B cell (primary cell): Measurements from ENCODE around the gene GPR85. TPM values are rescaled to one million over a fixed set of nuclear protein-coding genes. Genes with fewer than 3 reads are reported as not detected.

ENCODE experiments used
- ATAC-seq: fragments of 200-7000 bp; cut with Tn5 transposase; one replicate; pipeline ENCODE4 v1.10.0; 2021; ENCODE audit warnings: low read depth, mild to moderate bottlenecking, moderate number of reproducible peaks, moderate library complexity
- CTCF ChIA-PET: fragments of 350-600 bp; sonication (Branson Sonifier 250); formaldehyde crosslinking; loops from one replicate; lab custom pipeline; 2021; ENCODE audit warnings: antibody characterized with exemption, inconsistent platforms; lab: Charles Lee
- POLR2A ChIA-PET: fragments of 350-600 bp; sonication (Branson Sonifier 250); formaldehyde crosslinking; loops from one replicate; lab custom pipeline; 2021; ENCODE audit warnings: antibody characterized with exemption; lab: Charles Lee
- DNase-seq: peaks from one replicate; pipeline ENCODE4 v3.0.0; 2013
- H2AFZ ChIP-seq: 2 replicates; pipeline ENCODE4 v1.6.1; 2012; ENCODE audit warnings: mild to moderate bottlenecking, low read depth, low read length; ENCODE audit not compliant: insufficient read depth, poor library complexity, severe bottlenecking
- H3K27ac ChIP-seq, 2 donors: 1 replicate in 1 of 2; 2 replicates in 1 of 2; pipeline ENCODE4 v1.5.1; 2012 to 2013; ENCODE audit warnings: low read length in 2 of 2, mild to moderate bottlenecking in 2 of 2, moderate library complexity in 1 of 2
- H3K27me3 ChIP-seq, 4 experiments: fragments of 200-600 bp in 1 of 4; sonication (generic) in 1 of 4; replicated peaks in 1 of 4; 1 replicate in 2 of 4; 2 replicates in 2 of 4; pipeline versions ENCODE4 v1.6.1 to v1.7.0; 2013 to 2016; ENCODE audit warnings: low read length in 3 of 4, mild to moderate bottlenecking in 2 of 4, mixed read lengths in 1 of 4, moderate library complexity in 1 of 4; ENCODE audit not compliant: insufficient read depth in 4 of 4, control insufficient read depth in 3 of 4; ENCODE audit errors: control extremely low read depth in 1 of 4
- H3K36me3 ChIP-seq, 2 experiments: replicated peaks in 1 of 2; 1 replicate in 1 of 2; 2 replicates in 1 of 2; pipeline versions ENCODE4 v1.6.1 to v1.7.1; 2013; ENCODE audit warnings: low read length in 1 of 2; ENCODE audit not compliant: insufficient read depth in 2 of 2, control insufficient read depth in 1 of 2; ENCODE audit errors: control extremely low read depth in 1 of 2, extremely low read depth in 1 of 2
- H3K4me1 ChIP-seq, 2 donors: fragments of 200-600 bp in 1 of 2; sonication (generic) in 1 of 2; 1 replicate in 1 of 2; 2 replicates in 1 of 2; pipeline versions ENCODE4 v1.5.1 to v1.6.1; 2013 to 2017; ENCODE audit warnings: low read length in 2 of 2; ENCODE audit not compliant: control insufficient read depth in 2 of 2, insufficient read depth in 2 of 2
- H3K4me2 ChIP-seq: replicated peaks from 2 replicates; pipeline ENCODE3; 2012; ENCODE audit warnings: mild to moderate bottlenecking, low read depth, low read length; ENCODE audit not compliant: poor library complexity, severe bottlenecking
- H3K4me3 ChIP-seq, 5 experiments: fragments of 200-600 bp in 1 of 5; sonication (generic) in 1 of 5; 1 replicate in 3 of 5; 2 replicates in 2 of 5; pipeline versions ENCODE4 v1.5.1 to v1.7.0; 2011 to 2016; ENCODE audit warnings: low read length in 4 of 5, mild to moderate bottlenecking in 4 of 5, low read depth in 2 of 5, control low read depth in 1 of 5, moderate library complexity in 1 of 5; ENCODE audit not compliant: insufficient read depth in 1 of 5; ENCODE audit errors: control extremely low read depth in 1 of 5, extremely low read depth in 1 of 5
- H3K79me2 ChIP-seq: fragments of 200-600 bp; sonication (generic); one replicate; pipeline ENCODE4 v1.6.0; 2016; ENCODE audit warnings: low read length; ENCODE audit not compliant: control insufficient read depth, insufficient read depth
- H3K9ac ChIP-seq: fragments of 200-600 bp; sonication (generic); 2 replicates; pipeline ENCODE4 v1.6.1; 2017; ENCODE audit warnings: mild to moderate bottlenecking, low read length, moderate library complexity
- H3K9me3 ChIP-seq, 3 donors: one replicate each; pipeline versions ENCODE4 v1.6.1 to v1.7.1; 2013; ENCODE audit warnings: low read length in 2 of 3; ENCODE audit not compliant: control insufficient read depth in 2 of 3, insufficient read depth in 1 of 3; ENCODE audit errors: control extremely low read depth in 1 of 3
- H4K20me1 ChIP-seq: 2 replicates; pipeline ENCODE4 v1.6.0; 2012; ENCODE audit warnings: mild to moderate bottlenecking, low read length; ENCODE audit not compliant: insufficient read depth, control insufficient read depth, poor library complexity, severe bottlenecking
- H3K27ac Mint-ChIP-seq: one replicate; pipeline ENCODE4 v1.8.0; 2021; ENCODE audit warnings: mixed read lengths
- H3K27me3 Mint-ChIP-seq: one replicate; pipeline ENCODE4 v1.8.0; 2021; ENCODE audit warnings: mixed read lengths
- H3K4me1 Mint-ChIP-seq: one replicate; pipeline ENCODE4 v1.8.0; 2021; ENCODE audit warnings: mixed read lengths
- H3K4me3 Mint-ChIP-seq: one replicate; pipeline ENCODE4 v1.8.0; 2021; ENCODE audit warnings: mixed read lengths
- H3K9me3 Mint-ChIP-seq: one replicate; pipeline ENCODE4 v1.8.0; 2022; ENCODE audit warnings: mixed read lengths; ENCODE audit not compliant: insufficient read depth
- CTCF ChIP-seq: fragments of 200-600 bp; IDR thresholded peaks from one replicate; pipeline ENCODE4 v1.8.0; 2022; ENCODE audit warnings: antibody characterized with exemption, mild to moderate bottlenecking
- EZH2 ChIP-seq: IDR thresholded peaks from 2 replicates; pipeline ENCODE4 v1.6.1; 2012; ENCODE audit warnings: borderline replicate concordance, low read depth, mild to moderate bottlenecking, moderate library complexity, low read length; ENCODE audit not compliant: insufficient read depth, poor library complexity, severe bottlenecking
- WGBS: methylation state at CpG from one replicate; pipeline ENCODE4 v1.1.5; 2013; ENCODE audit warnings: missing lambda C conversion rate; ENCODE audit not compliant: insufficient coverage; 5-methylcytosine and 5-hydroxymethylcytosine counted together
- intact Hi-C: fragments of 100-400 bp; cut with micrococcal nuclease; formaldehyde crosslinking; loops from one replicate; pipeline ENCODE4 v1.10.0; 2022
- polyA plus RNA-seq: library from polyadenylated mRNA; depleted of rRNA; stranded (reverse); fragments of >200 nt; gene quantifications from 2 replicates; pipeline ENCODE4 v1.2.3, GENCODE V29; 2012
- total RNA-seq, 2 donors: library from RNA; stranded (reverse); fragments of 120-200 nt in 1 of 2; gene quantifications; 1 replicate in 1 of 2; 2 replicates in 1 of 2; pipeline versions ENCODE4 v1.2.3 to v1.2.4, GENCODE V29; 2013 to 2022

The GPR85 gene
- total and polyA plus RNA-seq, 2 donors (not counting 1 experiment from before 2014, with no cell fraction given): not detected

DNA sequence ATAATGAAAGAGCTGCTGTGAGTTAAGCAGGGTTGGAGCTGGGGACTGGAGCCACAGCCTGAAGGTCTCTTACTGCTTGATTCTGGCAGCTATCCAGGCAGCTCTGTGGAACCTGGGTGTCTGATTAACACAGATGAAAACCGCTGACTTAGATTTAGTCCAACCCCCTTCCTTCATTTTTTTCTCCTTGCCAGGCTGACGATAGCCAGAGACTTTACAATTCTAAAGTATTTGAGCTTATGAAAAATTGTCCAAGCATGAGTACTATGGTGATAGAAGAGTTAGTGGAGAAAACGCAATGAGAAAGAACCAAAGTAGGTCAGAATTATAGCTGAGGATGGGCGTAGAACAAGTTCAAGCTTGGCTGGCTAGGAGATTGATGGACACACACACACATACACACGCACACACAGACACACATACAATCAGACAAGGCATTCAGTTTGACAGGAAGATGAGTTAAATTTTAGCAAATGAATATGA lies 13.5 kb upstream of the GPR85 start:
- Histone ChIP-seq H2AFZ (no peak overlapping the region), H3K4me3 (no peak overlapping the region)

More for the DNA sequence above, 13.5 kb upstream of the GPR85 start:
- DNase-seq: no peak
- H3K27me3 ChIP-seq: peaks cover 0 to 2% (median 0%) of the 10 kb centered on the region in 4 experiments
- no peak overlapping the region for H3K4me2 ChIP-seq
- TF ChIP-seq CTCF (no peak), EZH2 (no peak)
- Mint-ChIP-seq H3K27ac (no peak overlapping the region), H3K4me1 (no peaks in the 10 kb centered on the region), H3K9me3 (no peaks in the 10 kb centered on the region), H3K4me3 (no peak overlapping the region), H3K27me3 (peaks cover 25% of the 10 kb centered on the region)
- no peaks in the 10 kb centered on the region for H4K20me1 ChIP-seq
- no peaks in the 10 kb centered on the region for H3K4me1 ChIP-seq
- POLR2A ChIA-PET: no interaction called here
- peaks cover 0 to 2% (median 0%) of the 10 kb centered on the region in 3 donors for H3K9me3 ChIP-seq
- CTCF ChIA-PET: no interaction called here
- no CpG with 5 or more reads among the region's 5 CpGs for WGBS
- intact Hi-C loops: no loop called here
- no peaks in the 10 kb centered on the region for H3K36me3 ChIP-seq
- H3K79me2 ChIP-seq: no peaks in the 10 kb centered on the region
- ATAC-seq: no peak
- H3K9ac ChIP-seq: no peak overlapping the region
- H3K27ac ChIP-seq: no peak overlapping the region
